GM18499 (cell line): Measurements from ENCODE around the gene RTKN.
A peak's percentile ranks its signal among the peaks of the same experiment; 100 is the strongest.

Source experiments
- ATAC-seq: cut with Tn5 transposase; IDR thresholded peaks from one replicate; pipeline ENCODE4 v1.9.1; 2021; ENCODE audit warnings: moderate number of reproducible peaks; ENCODE audit not compliant: insufficient read depth, unreplicated experiment

RTKN gene

DNA sequence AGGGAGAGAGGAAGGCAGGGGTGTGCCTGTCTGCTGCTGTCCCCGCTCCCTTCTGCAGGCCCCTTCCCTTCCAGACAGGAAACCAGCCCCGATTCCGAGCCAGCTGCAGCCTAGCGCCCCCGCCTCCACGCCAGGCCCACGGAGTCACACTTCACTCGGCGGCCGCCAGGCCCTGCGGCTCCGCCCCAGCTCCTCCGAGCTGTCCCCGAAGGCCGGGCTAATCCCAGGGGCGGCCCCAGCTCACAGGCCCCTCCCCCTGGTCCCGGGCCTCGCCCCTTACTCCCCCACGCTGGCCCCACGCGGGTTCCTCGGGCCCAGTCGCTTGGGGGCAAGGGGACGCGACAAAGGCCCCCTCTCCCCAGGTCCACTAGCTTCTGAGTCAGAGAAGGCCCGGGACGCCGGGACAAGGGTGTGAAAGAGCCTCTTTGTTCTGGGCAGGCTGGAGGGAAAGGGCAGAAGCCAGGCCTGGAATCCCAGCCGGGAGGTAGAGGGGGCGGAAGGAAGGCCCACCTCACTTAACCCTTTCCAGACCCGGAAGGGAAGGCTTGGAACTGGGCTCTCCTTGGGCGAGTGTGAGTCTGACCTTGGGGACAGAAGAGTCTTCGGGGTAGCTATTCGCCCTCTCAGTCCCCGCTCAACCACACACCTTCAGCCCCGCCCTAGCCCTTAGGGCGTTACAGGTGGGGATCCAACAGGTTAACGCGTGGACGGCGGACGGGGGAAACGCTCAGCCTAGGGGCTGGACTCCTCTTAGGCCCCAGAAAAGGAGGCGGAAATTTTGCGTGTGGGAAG is 1.2 kb downstream of the RTKN start:
- peak; percentile 54 for ATAC-seq

GRCh38 chr2:74439803-74440377 is 1.8 kb downstream of the RTKN start:
- ATAC-seq = no peak

DNA sequence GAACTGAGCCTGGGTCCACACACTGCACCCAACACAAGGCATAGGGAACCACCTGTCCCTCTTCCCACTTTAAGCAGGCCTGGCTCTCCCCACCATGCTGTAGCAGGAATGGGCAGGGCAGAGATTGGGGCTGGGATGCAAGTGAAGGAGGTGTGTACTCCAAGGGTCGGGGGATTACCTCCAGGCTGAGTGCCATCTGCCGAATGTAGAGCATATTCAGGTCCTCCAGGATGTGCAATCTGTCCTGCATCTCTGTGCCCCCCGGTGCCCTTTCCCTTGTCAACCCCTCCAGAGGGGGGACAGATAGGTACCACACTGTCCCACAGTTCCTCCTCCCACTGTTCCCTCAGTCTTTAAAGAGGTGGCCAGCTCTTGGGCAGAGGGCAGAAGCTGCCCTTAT is 2.4 kb downstream of the RTKN start:
- no peak for ATAC-seq

DNA sequence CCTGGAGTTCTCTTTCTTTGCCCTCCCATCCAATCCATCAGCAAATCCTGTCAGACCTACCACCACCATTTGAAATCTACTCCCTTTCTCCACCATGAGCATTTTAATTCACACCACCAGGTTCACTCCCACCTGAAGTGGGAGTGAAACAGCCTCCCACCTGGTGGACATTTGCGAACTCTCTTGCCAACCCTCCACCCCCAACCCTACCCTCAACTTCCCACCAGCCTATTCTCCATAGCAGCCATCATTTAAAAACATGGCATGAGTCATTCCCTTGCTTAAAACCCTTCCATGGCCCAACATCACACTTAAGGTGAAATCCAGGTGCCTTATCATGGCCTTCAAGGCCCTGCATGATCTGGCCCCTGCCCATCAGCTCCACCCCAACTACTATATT is 3.5 kb downstream of the RTKN start:
- ATAC-seq = no peak

DNA sequence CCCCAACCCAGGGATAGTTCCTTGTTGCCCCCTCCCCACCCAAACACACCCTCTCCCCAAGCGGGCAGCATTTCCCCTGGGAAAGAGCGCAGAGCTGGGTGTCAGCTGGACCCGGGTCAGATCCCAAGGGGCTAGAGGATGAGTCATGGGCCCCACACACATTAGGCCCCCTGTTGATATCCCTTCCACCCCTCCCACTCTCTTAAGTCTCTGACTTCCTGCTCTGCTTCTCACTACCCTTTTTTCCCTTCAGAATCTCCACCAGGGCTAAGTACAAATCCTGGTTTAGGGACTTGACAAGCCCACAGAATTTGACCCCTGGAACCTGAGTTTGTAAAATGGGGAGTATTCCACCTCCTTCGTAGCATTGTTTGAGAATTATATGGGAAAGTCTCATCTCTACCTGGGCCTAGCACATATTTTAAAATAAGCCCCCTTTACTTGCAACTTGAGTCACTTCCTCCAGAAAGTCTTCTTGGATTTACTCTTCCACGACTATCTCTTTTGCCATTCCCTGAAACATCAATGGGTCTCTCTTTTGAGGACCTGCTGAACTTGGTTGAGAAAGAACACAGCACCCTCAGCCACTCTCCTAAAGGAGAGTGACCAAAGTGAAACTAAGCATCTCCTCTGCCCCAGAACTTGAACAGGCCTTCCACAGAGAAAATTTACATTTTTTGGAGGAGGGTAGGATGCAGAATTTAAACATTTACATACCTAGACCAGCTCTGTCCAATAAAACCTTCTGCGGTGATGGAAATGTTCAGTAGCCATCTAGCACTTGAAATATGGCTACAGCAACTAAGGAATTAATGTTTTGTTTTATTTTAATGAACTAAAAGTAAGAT is 4.7 kb downstream of the RTKN start:
- no peak for ATAC-seq

- no peak for ATAC-seq
Measured at GRCh38 chr2:74436111-74436805, 5.5 kb downstream of the RTKN start.

- ATAC-seq = no peak
Measured at GRCh38 chr2:74430502-74430901, 11.2 kb downstream of the RTKN start.

DNA sequence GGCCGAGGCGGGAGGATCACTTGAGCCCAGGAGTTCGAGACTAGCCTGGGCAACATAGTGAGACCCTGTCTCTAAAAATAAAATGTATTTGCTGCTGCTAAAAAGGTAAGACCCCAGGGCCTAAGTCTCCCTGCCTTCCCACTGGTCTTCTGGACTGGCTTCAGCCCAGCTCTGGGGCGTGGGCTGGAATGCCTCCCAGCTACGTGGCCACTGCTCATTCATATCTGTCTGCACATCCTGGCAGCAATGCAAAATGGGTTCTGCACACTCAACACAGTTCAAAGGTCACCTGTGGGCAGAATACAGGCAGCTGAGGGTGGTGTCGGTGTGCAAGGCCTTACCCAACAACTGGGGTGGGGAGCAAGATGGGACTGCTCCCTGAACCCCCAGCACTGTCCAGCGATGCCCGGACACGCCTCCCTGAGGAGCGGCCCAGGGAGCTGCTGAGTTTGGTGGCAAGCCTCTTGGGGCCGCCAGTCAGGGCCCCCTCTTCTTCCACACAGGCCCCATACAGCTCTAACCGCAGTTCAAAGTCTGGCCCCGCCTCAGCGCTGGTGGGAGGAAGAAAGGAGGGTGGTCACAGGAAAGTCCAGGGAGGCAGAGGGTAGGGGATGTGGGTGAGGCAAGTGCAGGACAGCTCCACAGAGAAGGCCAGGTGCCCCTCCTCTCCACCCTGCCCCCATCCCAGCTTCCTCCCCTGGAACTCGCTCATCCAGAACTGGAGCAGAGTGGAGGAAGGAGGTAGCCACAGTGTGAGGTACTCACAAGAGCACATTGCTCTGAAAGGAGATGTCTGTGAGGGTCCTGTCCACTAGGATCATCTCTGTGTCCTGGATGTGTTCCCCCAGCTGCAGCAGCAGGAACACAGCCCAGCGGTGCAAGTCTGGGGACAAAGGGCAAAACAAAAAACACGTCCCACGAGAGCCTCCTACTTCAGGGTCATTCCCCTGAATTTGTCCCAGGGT is 12.0 kb downstream of the RTKN start:
- ATAC-seq = no peak

- ATAC-seq = no peak
Measured at GRCh38 chr2:74428675-74429074, 13.1 kb downstream of the RTKN start.

DNA sequence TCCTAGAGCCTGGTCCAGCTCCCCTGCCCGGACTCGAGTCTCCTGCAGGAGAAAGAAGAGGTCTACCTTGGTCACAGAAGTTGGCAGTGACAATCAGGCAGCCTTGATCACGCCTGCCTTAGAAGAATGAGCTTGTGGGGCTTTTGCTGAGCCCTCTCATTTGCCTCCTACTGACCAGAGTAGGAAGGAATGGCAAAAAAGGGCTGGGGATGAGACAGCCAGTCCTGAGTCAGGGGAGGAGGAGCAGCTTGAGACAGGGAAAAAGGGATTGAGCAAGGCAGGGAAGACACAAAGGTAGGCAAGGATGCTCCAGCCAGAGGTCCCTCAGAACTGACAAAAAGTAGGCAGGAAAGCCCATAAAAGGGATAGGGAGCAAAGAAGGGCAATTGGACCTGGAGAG is 14.2 kb downstream of the RTKN start:
- no peak for ATAC-seq

GRCh38 chr2:74426181-74426758 is 15.5 kb downstream of the RTKN start:
- no peak for ATAC-seq

GRCh38 chr2:74425523-74425922 is 16.2 kb downstream of the RTKN start:
- ATAC-seq = no peak

GRCh38 chr2:74424995-74425406 is 16.7 kb downstream of the RTKN start:
- no peak for ATAC-seq

- no peak for ATAC-seq
Measured at GRCh38 chr2:74424139-74424992, 17.4 kb downstream of the RTKN start.

DNA sequence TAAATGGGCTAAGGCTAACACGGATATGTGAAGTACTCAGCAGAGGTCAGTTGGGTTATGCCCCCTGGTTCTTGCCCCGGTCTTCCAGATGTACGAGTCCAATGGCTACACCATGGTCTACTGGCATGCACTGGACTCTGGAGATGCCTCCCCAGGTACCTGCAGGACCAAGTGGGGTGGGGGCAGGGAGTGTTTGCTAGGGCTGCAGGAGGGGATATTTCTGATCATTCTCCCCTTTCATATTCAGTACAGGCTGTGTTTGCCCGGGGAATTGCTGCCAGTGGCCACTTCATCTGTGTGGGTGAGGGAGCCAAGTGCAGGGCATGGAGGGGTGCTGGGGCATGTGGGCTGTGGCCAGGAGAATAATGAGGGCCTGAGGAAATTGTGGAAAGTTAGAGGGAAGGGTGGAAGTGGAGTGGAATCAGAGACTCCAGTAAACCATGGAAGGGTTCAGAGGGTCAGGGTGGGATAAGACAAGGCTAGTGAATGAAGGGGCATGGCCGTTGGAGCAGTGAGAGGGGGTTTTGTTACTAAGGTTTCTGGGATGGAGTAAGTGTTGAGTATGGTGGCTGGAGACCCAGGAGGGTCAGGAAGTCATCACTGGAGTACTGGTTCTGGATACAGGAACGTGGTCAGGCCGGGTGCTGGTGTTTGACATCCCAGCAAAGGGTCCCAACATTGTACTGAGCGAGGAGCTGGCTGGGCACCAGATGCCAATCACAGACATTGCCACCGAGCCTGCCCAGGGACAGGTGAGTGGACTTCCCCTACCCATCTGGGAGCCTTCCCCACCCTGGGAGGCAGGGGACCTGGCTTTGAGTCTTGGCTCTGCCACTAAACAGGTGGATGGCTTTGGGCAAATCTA is 18.3 kb downstream of the RTKN start:
- no peak for ATAC-seq

- ATAC-seq = peak; percentile 72
Measured at GRCh38 chr2:74421221-74421870, 20.4 kb downstream of the RTKN start, which contains the start of the genes C2orf81 and WDR54. C2orf81 (minus strand) TSS chr2:74421619; CDS start chr2:74421560, 59 bp downstream. WDR54 (plus strand) TSS chr2:74421730; CDS start chr2:74422154, 424 bp downstream.
